CD4-positive, CD25-positive, alpha-beta regulatory T cell (primary cell): ENCODE results near the gene CCDC102A. TPM values are rescaled to one million over a fixed set of nuclear protein-coding genes. Genes with fewer than 3 reads are reported as not detected.

ENCODE experiments used
- ATAC-seq, 2 donors: fragments of 150-1000 bp; cut with Tn5 transposase; one replicate each; pipeline ENCODE4 v1.10.0; 2021; ENCODE audit warnings: low read depth in 2 of 2, moderate number of reproducible peaks in 2 of 2, moderate library complexity in 1 of 2
- DNase-seq, 3 donors: peaks; one replicate each; pipeline versions ENCODE4 v3.0.0 to v3.0.0-alpha.2; 2012 to 2022; ENCODE audit warnings: mixed read lengths in 1 of 3
- H3K27ac ChIP-seq: one replicate; pipeline ENCODE4 v1.7.0; 2013; ENCODE audit warnings: mild to moderate bottlenecking, low read length; ENCODE audit not compliant: insufficient read depth, poor library complexity, severe bottlenecking
- H3K27me3 ChIP-seq: one replicate; pipeline ENCODE4 v1.7.0; 2013; ENCODE audit warnings: low read length; ENCODE audit not compliant: control insufficient read depth, insufficient read depth
- H3K36me3 ChIP-seq: one replicate; pipeline ENCODE4 v1.7.0; 2013; ENCODE audit warnings: mild to moderate bottlenecking, low read length, moderate library complexity; ENCODE audit not compliant: control insufficient read depth, insufficient read depth
- H3K4me1 ChIP-seq: 2 replicates; pipeline ENCODE4 v1.7.0; 2013; ENCODE audit warnings: mild to moderate bottlenecking, low read length; ENCODE audit not compliant: insufficient read depth, control insufficient read depth, poor library complexity, severe bottlenecking
- H3K4me3 ChIP-seq: one replicate; pipeline ENCODE4 v1.7.0; 2013; ENCODE audit warnings: low read depth, mild to moderate bottlenecking, low read length, moderate library complexity
- H3K9me3 ChIP-seq, 2 experiments: 1 replicate in 1 of 2; 2 replicates in 1 of 2; pipeline ENCODE4 v1.7.0; 2013; ENCODE audit warnings: low read length in 2 of 2, mild to moderate bottlenecking in 1 of 2, moderate library complexity in 1 of 2; ENCODE audit not compliant: control insufficient read depth in 2 of 2
- H3K27ac Mint-ChIP-seq, 3 donors: one replicate each; pipeline ENCODE4 v1.8.0; 2020 to 2022; ENCODE audit warnings: mild to moderate bottlenecking in 3 of 3, mixed read lengths in 3 of 3, moderate library complexity in 2 of 3
- H3K27me3 Mint-ChIP-seq: one replicate; pipeline ENCODE4 v1.8.0; 2022; ENCODE audit warnings: mild to moderate bottlenecking, mixed read lengths
- H3K36me3 Mint-ChIP-seq: one replicate; pipeline ENCODE4 v1.8.0; 2020; ENCODE audit warnings: mixed read lengths
- H3K4me1 Mint-ChIP-seq, 4 donors: one replicate each; pipeline ENCODE4 v1.8.0; 2020 to 2022; ENCODE audit warnings: mixed read lengths in 4 of 4, mild to moderate bottlenecking in 1 of 4
- H3K4me3 Mint-ChIP-seq, 4 donors: one replicate each; pipeline ENCODE4 v1.8.0; 2020 to 2022; ENCODE audit warnings: mild to moderate bottlenecking in 4 of 4, mixed read lengths in 4 of 4, moderate library complexity in 3 of 4
- H3K9me3 Mint-ChIP-seq, 7 donors: one replicate each; pipeline ENCODE4 v1.8.0; 2020 to 2022; ENCODE audit warnings: mixed read lengths in 7 of 7, mild to moderate bottlenecking in 3 of 7, moderate library complexity in 2 of 7
- polyA plus RNA-seq, 4 donors: library from polyadenylated mRNA; unstranded; fragments of 300-500 nt; fragmentation: Illumina TruSeq; gene quantifications; one replicate each; pipeline ENCODE4 v1.2.3, GENCODE V29; 2021
- total RNA-seq: library from RNA; stranded (reverse); gene quantifications from one replicate; pipeline ENCODE4 v1.2.3, GENCODE V29; 2022

CCDC102A gene
- total and polyA plus RNA-seq, 5 donors from 2014 or later = 1.9 to 4.7 (median 2.9) TPM

- no peaks in the 10 kb centered on the region for H3K36me3 Mint-ChIP-seq
- peaks cover 0 to 17% (median 7%) of the 10 kb centered on the region in 4 donors for H3K4me1 Mint-ChIP-seq
- peak overlapping the region in 2 of 3 donors; percentile 64 to 80 for H3K27ac Mint-ChIP-seq
- no peaks in the 10 kb centered on the region for H3K9me3 Mint-ChIP-seq
- H3K27me3 Mint-ChIP-seq = no peaks in the 10 kb centered on the region
- DNase-seq (no peak), ATAC-seq (no peak)
- no peaks in the 10 kb centered on the region for H3K9me3 ChIP-seq
- no peak overlapping the region for H3K27ac ChIP-seq
- no peaks in the 10 kb centered on the region for H3K27me3 ChIP-seq
- H3K4me1 ChIP-seq = peaks cover 13% of the 10 kb centered on the region
- H3K36me3 ChIP-seq = no peaks in the 10 kb centered on the region
- no peak overlapping the region for H3K4me3 ChIP-seq
- no peak overlapping the region for H3K4me3 Mint-ChIP-seq
These were observed 57.8 kb downstream of the CCDC102A start for GRCh38 chr16:57478396-57479204.

GRCh38 chr16:57477531-57478202, 58.7 kb downstream of the CCDC102A start:
- H3K4me1 Mint-ChIP-seq = peaks cover 0 to 17% (median 7%) of the 10 kb centered on the region in 4 donors
- ATAC-seq (no peak), DNase-seq (no peak)
- H3K9me3 ChIP-seq = no peaks in the 10 kb centered on the region
- H3K27ac Mint-ChIP-seq = no peak overlapping the region
- no peaks in the 10 kb centered on the region for H3K36me3 Mint-ChIP-seq
- no peaks in the 10 kb centered on the region for H3K36me3 ChIP-seq
- H3K27me3 ChIP-seq = no peaks in the 10 kb centered on the region
- no peaks in the 10 kb centered on the region for H3K27me3 Mint-ChIP-seq
- peaks cover 13% of the 10 kb centered on the region for H3K4me1 ChIP-seq
- H3K9me3 Mint-ChIP-seq = no peaks in the 10 kb centered on the region
- no peak overlapping the region for H3K4me3 ChIP-seq
- H3K4me3 Mint-ChIP-seq = peak overlapping the region in 2 of 4 donors; percentile 27 to 35
- no peak overlapping the region for H3K27ac ChIP-seq

- Mint-ChIP-seq H3K4me3 (peak overlapping the region in 3 of 4 donors; percentile 33 to 46 (median 35)), H3K27me3 (no peaks in the 10 kb centered on the region), H3K36me3 (peaks cover 3% of the 10 kb centered on the region), H3K9me3 (peaks cover 0 to 3% (median 0%) of the 10 kb centered on the region in 7 donors), H3K27ac (peak overlapping the region in 2 of 3 donors; percentile 42 to 52), H3K4me1 (peaks cover 4 to 17% (median 8%) of the 10 kb centered on the region in 4 donors)
- H3K4me1 ChIP-seq = peaks cover 13% of the 10 kb centered on the region
- no peak overlapping the region for H3K4me3 ChIP-seq
- H3K27me3 ChIP-seq = no peaks in the 10 kb centered on the region
- ATAC-seq (no peak), DNase-seq (no peak)
- no peak overlapping the region for H3K27ac ChIP-seq
- peaks cover 3% of the 10 kb centered on the region for H3K36me3 ChIP-seq
- H3K9me3 ChIP-seq = no peaks in the 10 kb centered on the region
These were observed 59.6 kb downstream of the CCDC102A start for GRCh38 chr16:57476546-57477410.

- no peaks in the 10 kb centered on the region for H3K27me3 ChIP-seq
- Mint-ChIP-seq H3K4me3 (peak overlapping the region in 1 of 4 donors; percentile 23), H3K36me3 (peaks cover 4% of the 10 kb centered on the region), H3K27ac (peak overlapping the region in 2 of 3 donors; percentile 43 to 88), H3K9me3 (peaks cover 0 to 3% (median 0%) of the 10 kb centered on the region in 7 donors), H3K27me3 (no peaks in the 10 kb centered on the region), H3K4me1 (peaks cover 4 to 17% (median 8%) of the 10 kb centered on the region in 4 donors)
- H3K36me3 ChIP-seq = peaks cover 10% of the 10 kb centered on the region
- H3K4me3 ChIP-seq = peak overlapping the region; percentile 47
- peaks cover 13% of the 10 kb centered on the region for H3K4me1 ChIP-seq
- peak; percentile 90 to 94 for ATAC-seq
- H3K9me3 ChIP-seq = no peaks in the 10 kb centered on the region
- H3K27ac ChIP-seq = peak overlapping the region; percentile 33
- peak; percentile 67 to 83 (median 67) for DNase-seq
These were observed 60.5 kb downstream of the CCDC102A start for GRCh38 chr16:57475711-57476339.

GRCh38 chr16:57474671-57475661, 61.4 kb downstream of the CCDC102A start:
- Mint-ChIP-seq H3K4me1 (peaks cover 4 to 17% (median 8%) of the 10 kb centered on the region in 4 donors), H3K9me3 (peaks cover 0 to 3% (median 0%) of the 10 kb centered on the region in 7 donors), H3K27me3 (no peaks in the 10 kb centered on the region), H3K27ac (no peak overlapping the region), H3K36me3 (peaks cover 8% of the 10 kb centered on the region), H3K4me3 (no peak overlapping the region)
- no peak for DNase-seq
- Histone ChIP-seq H3K36me3 (peaks cover 19% of the 10 kb centered on the region), H3K4me1 (peaks cover 13% of the 10 kb centered on the region), H3K9me3 (no peaks in the 10 kb centered on the region), H3K27ac (peak overlapping the region; percentile 33), H3K27me3 (no peaks in the 10 kb centered on the region), H3K4me3 (no peak overlapping the region)
- ATAC-seq = no peak

- Mint-ChIP-seq H3K27me3 (no peaks in the 10 kb centered on the region), H3K4me3 (no peak overlapping the region), H3K27ac (peak overlapping the region in 1 of 3 donors; percentile 46), H3K4me1 (peaks cover 4 to 17% (median 8%) of the 10 kb centered on the region in 4 donors), H3K36me3 (peaks cover 16% of the 10 kb centered on the region), H3K9me3 (peaks cover 0 to 3% (median 0%) of the 10 kb centered on the region in 7 donors)
- H3K4me1 ChIP-seq = peaks cover 13% of the 10 kb centered on the region
- H3K9me3 ChIP-seq = no peaks in the 10 kb centered on the region
- ATAC-seq = no peak
- no peak overlapping the region for H3K4me3 ChIP-seq
- DNase-seq = no peak
- peaks cover 29% of the 10 kb centered on the region for H3K36me3 ChIP-seq
- H3K27me3 ChIP-seq = no peaks in the 10 kb centered on the region
- no peak overlapping the region for H3K27ac ChIP-seq
These were observed 62.5 kb downstream of the CCDC102A start for GRCh38 chr16:57473906-57474305.
